Body of pancreas (tissue), 4 donors: Measurements from ENCODE around the gene AMPD3.

ENCODE experiments used
- POLR2A ChIP-seq, 3 donors: fragments of 450-650 bp; IDR thresholded peaks; one replicate each; pipeline ENCODE4 v1.6.1; 2016; ENCODE audit warnings: antibody characterized with exemption in 3 of 3, mild to moderate bottlenecking in 2 of 3
- TF ChIP-seq, protein P1 (sequence below), 7 experiments: fragments of 450-650 bp in 4 of 7; fragments of 200-600 bp in 3 of 7; sonication (generic) in 3 of 7; IDR thresholded peaks; one replicate each; pipeline ENCODE4 v1.5.1; 2016 to 2019; ENCODE audit warnings: antibody characterized with exemption in 7 of 7

DNA sequence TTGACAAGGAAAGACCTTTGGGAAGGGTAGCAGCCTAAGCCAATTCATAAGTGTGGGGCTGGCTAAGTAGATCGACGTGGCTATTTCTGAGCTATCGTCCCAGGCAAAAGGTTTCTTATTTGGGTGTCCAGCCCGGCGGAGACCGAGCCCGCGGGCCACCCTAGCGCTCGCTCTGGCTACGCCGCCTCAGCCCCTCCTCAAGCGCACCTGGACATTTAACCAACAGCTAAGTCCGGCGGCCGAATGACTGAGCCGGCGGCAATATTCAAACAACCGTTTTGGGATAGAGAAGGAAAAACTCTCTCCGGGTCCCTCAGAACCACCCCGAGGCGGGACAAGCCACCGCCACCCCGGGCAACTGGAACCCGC, 85.5 kb downstream of the AMPD3 start:
- TF ChIP-seq, protein P1, sequence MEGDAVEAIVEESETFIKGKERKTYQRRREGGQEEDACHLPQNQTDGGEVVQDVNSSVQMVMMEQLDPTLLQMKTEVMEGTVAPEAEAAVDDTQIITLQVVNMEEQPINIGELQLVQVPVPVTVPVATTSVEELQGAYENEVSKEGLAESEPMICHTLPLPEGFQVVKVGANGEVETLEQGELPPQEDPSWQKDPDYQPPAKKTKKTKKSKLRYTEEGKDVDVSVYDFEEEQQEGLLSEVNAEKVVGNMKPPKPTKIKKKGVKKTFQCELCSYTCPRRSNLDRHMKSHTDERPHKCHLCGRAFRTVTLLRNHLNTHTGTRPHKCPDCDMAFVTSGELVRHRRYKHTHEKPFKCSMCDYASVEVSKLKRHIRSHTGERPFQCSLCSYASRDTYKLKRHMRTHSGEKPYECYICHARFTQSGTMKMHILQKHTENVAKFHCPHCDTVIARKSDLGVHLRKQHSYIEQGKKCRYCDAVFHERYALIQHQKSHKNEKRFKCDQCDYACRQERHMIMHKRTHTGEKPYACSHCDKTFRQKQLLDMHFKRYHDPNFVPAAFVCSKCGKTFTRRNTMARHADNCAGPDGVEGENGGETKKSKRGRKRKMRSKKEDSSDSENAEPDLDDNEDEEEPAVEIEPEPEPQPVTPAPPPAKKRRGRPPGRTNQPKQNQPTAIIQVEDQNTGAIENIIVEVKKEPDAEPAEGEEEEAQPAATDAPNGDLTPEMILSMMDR (IDR thresholded peaks at IDR 0.05) = no peak
- no peak for TF ChIP-seq POLR2A (IDR thresholded peaks at IDR 0.05)
